Measurements from ENCODE around the gene GPATCH3. TPM values are rescaled to one million over a fixed set of nuclear protein-coding genes. Genes with fewer than 3 reads are reported as not detected.
A peak's percentile ranks its signal among the peaks of the same experiment; 100 is the strongest.
"Not testable (repeated sequence)": the region's sequence is repeated elsewhere in the genome, so short reads cannot be mapped to it uniquely, and the experiment has no call there.

Gene GPATCH3
- total RNA-seq (1 to 10 TPM; 6.6 to 9.7 (median 7.5) TPM), polyA plus RNA-seq (10 to 100 TPM; 12.0 to 14.3 (median 12.8) TPM)

- peak within 1 kb of the TSS; percentile 84 to 94 (median 88) for H3K4me3 ChIP-seq
- H3K27ac ChIP-seq = peak within 1 kb of the TSS; percentile 79 to 84 (median 82)
- intact Hi-C loops (cut with DNase I) = no loop called here
- TF ChIP-seq POLR2AphosphoS5 (IDR thresholded peaks at IDR 0.05) (peak; percentile 48 to 81 (median 79)), POLR2A (IDR thresholded peaks at IDR 0.05) (peak; percentile 23 to 27), CTCF (IDR thresholded peaks at IDR 0.05) (no peak), EP300 (IDR thresholded peaks at IDR 0.05) (no peak)
- peaks cover 0 to 21% (median 13%) of the 10 kb centered on the region in 4 donors for H3K4me1 ChIP-seq
- peak; percentile 97 for DNase-seq
- WGBS, 2 donors = 0% methylated on average over 50 of the region's 50 CpGs
- H3K27me3 ChIP-seq = no peaks in the 10 kb centered on the region
- H3K36me3 ChIP-seq = peaks cover 0 to 30% (median 6%) of the 10 kb centered on the region in 4 donors
- H3K9me3 ChIP-seq = no peaks in the 10 kb centered on the region
Observed at GRCh38 chr1:26900001-26900814, at the start of gene GPATCH3. GPATCH3 (minus strand) TSS chr1:26900467; CDS start chr1:26900442, 25 bp downstream.

- no peaks in the 10 kb centered on the region for H3K4me1 ChIP-seq
- no peaks in the 10 kb centered on the region for H3K9me3 ChIP-seq
- no peak for DNase-seq
- no peak overlapping the region for H3K4me3 ChIP-seq
- intact Hi-C loops (cut with DNase I) = no loop called here
- peaks cover 9 to 26% (median 16%) of the 10 kb centered on the region in 4 donors for H3K36me3 ChIP-seq
- TF ChIP-seq EP300 (IDR thresholded peaks at IDR 0.05) = no peak
- no peak for TF ChIP-seq POLR2AphosphoS5 (IDR thresholded peaks at IDR 0.05)
- no peak for TF ChIP-seq CTCF (IDR thresholded peaks at IDR 0.05)
- TF ChIP-seq POLR2A (IDR thresholded peaks at IDR 0.05) = no peak
- no peaks in the 10 kb centered on the region for H3K27me3 ChIP-seq
- 11 to 66% methylated on average over 3 of the region's 3 CpGs for WGBS, 2 donors
- no peak overlapping the region for H3K27ac ChIP-seq
Observed at GRCh38 chr1:26949926-26950319, 49.7 kb upstream of the GPATCH3 start.

- no peaks in the 10 kb centered on the region for H3K27me3 ChIP-seq
- H3K36me3 ChIP-seq = peaks cover 9 to 31% (median 21%) of the 10 kb centered on the region in 4 donors
- TF ChIP-seq EP300 (IDR thresholded peaks at IDR 0.05) (no peak), POLR2A (IDR thresholded peaks at IDR 0.05) (no peak), POLR2AphosphoS5 (IDR thresholded peaks at IDR 0.05) (no peak), CTCF (IDR thresholded peaks at IDR 0.05) (no peak)
- H3K4me1 ChIP-seq = no peaks in the 10 kb centered on the region
- intact Hi-C loops (cut with DNase I) = no loop called here
- no peaks in the 10 kb centered on the region for H3K9me3 ChIP-seq
- no peak overlapping the region for H3K4me3 ChIP-seq
- DNase-seq = no peak
- H3K27ac ChIP-seq = no peak overlapping the region
- WGBS, 2 donors = 85 to 95% methylated on average over 1 of the region's 1 CpG
Observed at GRCh38 chr1:26949266-26949925, 49.1 kb upstream of the GPATCH3 start.

GRCh38 chr1:26948725-26949057 is 48.4 kb upstream of the GPATCH3 start:
- H3K9me3 ChIP-seq = not testable (repeated sequence)
- WGBS, 2 donors = 87 to 92% methylated on average over 16 of the region's 16 CpGs

GRCh38 chr1:26946270-26946669 is 46.0 kb upstream of the GPATCH3 start:
- H3K4me1 ChIP-seq = no peaks in the 10 kb centered on the region
- no peak overlapping the region for H3K27ac ChIP-seq
- peaks cover 34 to 62% (median 53%) of the 10 kb centered on the region in 4 donors for H3K36me3 ChIP-seq
- intact Hi-C loops (cut with DNase I) = no loop called here
- 20 to 69% methylated on average over 4 of the region's 4 CpGs for WGBS, 2 donors
- no peak for DNase-seq
- no peaks in the 10 kb centered on the region for H3K27me3 ChIP-seq
- no peak for TF ChIP-seq EP300 (IDR thresholded peaks at IDR 0.05)
- TF ChIP-seq POLR2A (IDR thresholded peaks at IDR 0.05) = no peak
- no peak for TF ChIP-seq CTCF (IDR thresholded peaks at IDR 0.05)
- no peak for TF ChIP-seq POLR2AphosphoS5 (IDR thresholded peaks at IDR 0.05)
- no peaks in the 10 kb centered on the region for H3K9me3 ChIP-seq
- no peak overlapping the region for H3K4me3 ChIP-seq

More at GRCh38 chr1:26948725-26949057, 48.4 kb upstream of the GPATCH3 start:
- H3K27me3 ChIP-seq; intact Hi-C loops (cut with DNase I); H3K4me3 ChIP-seq; H3K27ac ChIP-seq; H3K4me1 ChIP-seq; DNase-seq: not testable (repeated sequence)
- peaks cover 10 to 38% (median 28%) of the 10 kb centered on the region in 4 donors for H3K36me3 ChIP-seq
